Embryonic facial prominence (tissue), 1 donor: ENCODE results near the gene HSDL1.

Experiments used
- DNase-seq: peaks from one replicate; pipeline ENCODE4 v3.0.0-alpha.2; 2016; ENCODE audit errors: extremely low spot score

The HSDL1 gene

GRCh38 chr16:84144859-84145639, at the start of gene HSDL1, which contains the start of gene DNAAF1:
Gene HSDL1, minus strand, starts transcription at chr16:84145177. Its CDS starts 13,856 bp downstream, at chr16:84131321.
Gene DNAAF1, plus strand, starts transcription at chr16:84145308. Its CDS starts 133 bp downstream, at chr16:84145441.
- DNase-seq = peak; percentile 27

GRCh38 chr16:84194018-84194417, 49.0 kb upstream of the HSDL1 start:
- DNase-seq = no peak

DNA sequence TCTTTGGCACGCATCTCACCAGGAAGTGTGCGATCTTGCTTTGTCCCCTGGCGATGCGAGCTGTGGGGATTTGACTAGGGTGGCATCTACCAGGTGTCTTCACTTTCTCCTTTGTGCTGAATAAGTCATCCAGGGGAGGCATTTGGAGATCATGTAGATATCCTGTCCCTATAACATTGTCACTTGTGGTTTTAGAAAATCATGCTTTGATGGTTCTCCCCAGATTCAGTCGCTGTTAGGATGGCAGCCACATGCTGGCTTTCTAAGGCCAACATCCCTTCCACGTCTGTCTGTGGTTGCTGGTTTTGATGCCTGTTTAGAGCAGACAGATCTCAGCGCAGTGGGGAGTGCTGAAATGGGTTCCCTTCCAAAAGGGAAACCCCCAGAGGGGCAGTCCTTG, 48.5 kb upstream of the HSDL1 start:
- DNase-seq = no peak

GRCh38 chr16:84191466-84191865, 46.5 kb upstream of the HSDL1 start:
- no peak for DNase-seq

- DNase-seq = no peak
Measured at GRCh38 chr16:84190731-84191388, 45.9 kb upstream of the HSDL1 start, which contains the start of gene ADAD2. Gene ADAD2, plus strand, starts transcription at chr16:84191157. Its CDS starts 74 bp downstream, at chr16:84191231.

- peak; percentile 66 for DNase-seq
Measured at GRCh38 chr16:84186685-84187437, 41.9 kb upstream of the HSDL1 start, which contains the start of gene TAF1C. Gene TAF1C, minus strand, starts transcription at chr16:84187057. Its CDS starts 2,069 bp downstream, at chr16:84184988.

GRCh38 chr16:84184775-84185174, 39.8 kb upstream of the HSDL1 start:
- no peak for DNase-seq

DNA sequence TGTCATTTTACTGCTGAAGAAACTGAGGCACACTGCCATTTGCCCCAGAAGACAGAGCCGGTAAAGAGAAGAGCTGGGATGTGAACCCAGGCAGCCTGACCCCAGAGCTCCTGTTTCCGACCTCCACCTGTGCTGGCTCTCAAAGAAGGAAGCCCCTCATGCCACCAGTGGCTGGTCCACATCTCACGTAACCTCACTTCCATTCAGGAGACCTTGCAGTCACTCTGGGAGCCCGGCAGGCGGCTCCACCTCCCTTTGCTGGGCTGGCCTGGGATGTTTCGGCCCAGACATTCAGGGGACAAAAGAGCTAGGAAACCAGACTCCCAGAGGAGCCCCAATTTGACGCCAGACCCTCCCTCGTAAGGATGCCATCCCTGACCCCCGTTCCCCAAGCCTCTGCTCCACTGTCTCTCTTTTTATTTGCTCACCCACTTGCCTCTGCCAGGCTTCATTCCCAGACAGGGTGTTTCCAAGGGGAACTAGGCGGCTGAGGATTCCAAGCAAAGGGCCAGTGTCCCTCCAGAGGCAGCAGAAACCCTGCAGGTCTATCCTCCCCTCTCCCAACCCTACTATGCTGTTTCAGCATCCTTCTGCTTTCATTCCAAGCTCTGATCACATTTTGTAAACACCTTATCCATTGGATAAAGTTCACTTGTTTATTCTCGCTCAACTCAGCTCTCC, 39.1 kb upstream of the HSDL1 start:
- DNase-seq = no peak

DNA sequence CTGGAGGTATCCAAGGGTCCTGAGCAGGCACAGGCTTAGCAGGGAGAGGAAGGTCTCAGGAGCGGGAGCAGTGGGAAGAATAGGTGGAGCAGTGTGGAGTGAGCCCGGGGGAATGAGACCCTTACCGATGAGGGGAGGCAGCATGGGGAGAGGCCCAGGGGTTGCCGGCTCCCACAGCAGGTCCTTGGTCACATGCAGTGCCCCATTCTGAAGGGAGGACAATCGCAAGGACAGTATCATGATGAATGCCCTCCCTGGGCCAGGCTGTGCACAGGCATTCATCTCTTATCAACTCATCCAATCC, 38.5 kb upstream of the HSDL1 start:
- no peak for DNase-seq

- DNase-seq = no peak
Measured at GRCh38 chr16:84182680-84183571, 37.9 kb upstream of the HSDL1 start.

- no peak for DNase-seq
Measured at GRCh38 chr16:84182104-84182503, 37.1 kb upstream of the HSDL1 start.

DNA sequence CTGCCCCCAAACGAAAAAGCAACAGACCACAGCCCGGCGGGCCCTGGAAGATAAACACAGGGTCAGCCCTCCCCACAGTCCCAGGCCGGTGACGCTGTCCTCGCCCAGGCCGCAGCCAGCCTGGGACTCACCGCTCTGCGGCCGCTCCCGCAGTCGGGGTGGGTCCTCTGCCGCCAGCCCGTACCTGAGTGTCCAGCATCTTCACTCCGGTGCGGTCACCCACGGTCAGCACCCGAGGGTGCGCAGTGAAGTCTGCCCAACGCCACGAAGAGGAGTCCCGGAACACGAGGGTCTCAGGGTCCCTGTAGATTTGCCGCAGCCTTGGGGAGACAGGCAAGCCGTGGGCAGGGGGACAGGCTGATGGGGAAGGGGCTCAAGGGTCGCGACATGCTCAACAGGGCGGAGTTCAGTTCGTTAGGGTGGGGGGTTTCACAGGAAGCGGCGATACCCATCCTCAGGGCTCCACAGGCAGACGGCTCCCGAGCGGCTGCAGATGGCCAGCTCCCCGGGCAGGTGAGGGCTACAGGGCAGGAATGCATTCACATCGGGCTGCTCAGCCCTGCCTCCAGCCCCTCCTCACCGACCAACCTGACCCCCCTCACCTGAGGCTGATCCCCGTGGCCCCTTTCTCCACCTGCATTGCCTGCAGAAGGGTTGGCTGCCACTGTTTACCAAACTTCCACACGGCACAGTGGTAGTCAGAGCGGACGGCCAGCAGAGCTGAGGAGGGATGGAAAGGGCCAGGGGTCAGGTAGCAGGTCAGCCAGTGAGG, 36.4 kb upstream of the HSDL1 start:
- DNase-seq = no peak

DNA sequence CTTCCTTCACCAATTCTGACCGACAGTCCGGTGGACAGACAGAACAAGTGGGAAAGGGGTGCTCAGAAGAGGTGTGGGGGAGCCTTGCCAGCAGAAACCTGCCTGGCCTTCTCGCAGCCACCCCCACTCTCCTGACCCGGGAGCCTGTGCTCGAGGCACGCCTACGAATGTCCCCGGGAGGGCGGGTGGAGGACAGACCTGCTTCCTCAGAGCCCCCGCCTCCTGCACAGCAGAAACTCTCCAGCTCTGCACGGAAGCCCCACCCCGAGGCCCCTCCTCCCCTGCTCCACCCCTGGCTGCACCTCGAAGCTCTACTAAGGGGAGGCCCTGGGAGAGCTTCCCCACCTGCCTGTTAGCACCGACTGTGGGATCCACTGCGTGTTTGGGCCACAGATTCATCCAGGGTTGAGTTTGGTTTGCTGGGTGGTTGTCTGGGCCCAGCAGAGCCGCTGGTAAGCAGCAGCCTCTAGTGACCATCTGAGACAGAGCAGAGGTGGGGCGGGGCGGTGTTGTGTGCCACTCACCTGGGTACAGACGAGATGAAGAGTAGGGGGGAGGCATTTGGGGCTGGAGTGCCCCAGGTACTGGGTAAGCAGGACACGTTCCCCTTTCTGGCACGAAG, 35.7 kb upstream of the HSDL1 start:
- DNase-seq = no peak

- no peak for DNase-seq
Measured at GRCh38 chr16:84179612-84180320, 34.8 kb upstream of the HSDL1 start.

- DNase-seq = no peak
Measured at GRCh38 chr16:84178892-84179611, 34.1 kb upstream of the HSDL1 start.

DNA sequence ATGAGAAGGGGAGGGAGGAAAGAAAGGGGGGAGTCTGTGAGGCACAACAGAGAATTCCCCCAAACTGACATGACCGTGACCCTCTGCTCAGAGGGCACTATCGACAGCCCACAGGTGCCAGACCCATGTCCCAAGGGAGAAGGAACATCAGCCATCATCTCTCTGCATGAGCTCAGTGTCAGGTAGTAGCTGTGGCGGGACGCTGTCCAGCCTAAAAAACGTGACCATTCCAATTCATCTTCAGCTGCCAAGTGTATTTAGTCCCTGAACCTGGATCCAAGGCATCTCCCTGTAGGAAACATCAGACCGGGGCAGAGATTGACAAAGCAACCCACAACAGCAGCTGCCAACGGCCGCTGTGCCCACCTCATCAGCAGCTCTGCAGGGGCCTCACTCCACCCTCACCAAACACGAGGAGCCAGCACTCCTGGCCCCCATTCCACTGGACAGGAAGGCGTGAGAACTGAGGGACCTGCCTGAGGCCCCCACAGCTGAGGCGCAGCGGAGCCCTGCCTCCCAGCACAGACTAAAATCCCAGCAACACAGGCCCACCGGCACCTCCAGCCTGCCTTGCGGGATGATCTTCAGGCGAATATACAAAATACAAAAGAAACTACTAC, 33.3 kb upstream of the HSDL1 start:
- DNase-seq = no peak

DNA sequence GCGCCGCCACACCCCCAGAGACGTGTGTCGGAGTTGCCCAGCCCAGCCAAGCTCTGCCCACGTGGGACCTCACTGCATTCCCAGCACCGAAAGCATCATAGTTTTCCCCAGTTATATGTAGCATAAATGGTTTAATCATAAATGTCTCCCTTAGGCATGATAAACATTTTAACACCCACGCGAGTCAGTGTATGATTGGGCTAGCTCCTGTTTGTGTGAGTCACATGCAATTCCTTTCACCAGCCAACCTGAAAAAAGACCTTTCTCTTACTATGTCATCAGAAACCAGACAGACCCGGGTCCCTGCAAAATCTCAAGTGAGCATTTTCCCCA, 32.7 kb upstream of the HSDL1 start:
- DNase-seq = no peak
